CD4-positive, alpha-beta T cell treated with Interleukin-17A for 1 hour (primary cell): ENCODE measurements around the gene PLXND1.

Experiments used
- DNase-seq: peaks from one replicate; pipeline ENCODE4 v3.0.0-alpha.2; 2020

Gene PLXND1

DNA sequence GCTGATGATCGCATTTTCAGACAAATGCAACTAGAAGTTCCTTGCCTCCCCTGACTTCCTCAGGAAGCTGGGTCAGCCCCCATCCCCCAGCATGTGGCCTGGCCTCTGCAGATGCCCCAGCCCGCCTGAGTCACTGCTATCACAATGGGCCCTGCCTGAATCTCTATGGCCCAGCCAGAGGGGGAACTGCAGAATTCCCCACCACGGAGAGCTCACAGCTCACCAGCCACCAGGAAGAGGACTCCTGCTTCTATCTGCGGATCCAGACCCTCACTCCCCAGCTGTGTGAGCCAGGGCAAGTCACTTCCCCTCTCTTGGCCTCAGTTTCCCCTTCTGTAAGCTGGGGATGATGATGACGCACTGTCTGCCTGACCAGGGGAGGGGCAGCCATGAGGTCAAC is 6.9 kb downstream of the PLXND1 start:
- no peak for DNase-seq

DNA sequence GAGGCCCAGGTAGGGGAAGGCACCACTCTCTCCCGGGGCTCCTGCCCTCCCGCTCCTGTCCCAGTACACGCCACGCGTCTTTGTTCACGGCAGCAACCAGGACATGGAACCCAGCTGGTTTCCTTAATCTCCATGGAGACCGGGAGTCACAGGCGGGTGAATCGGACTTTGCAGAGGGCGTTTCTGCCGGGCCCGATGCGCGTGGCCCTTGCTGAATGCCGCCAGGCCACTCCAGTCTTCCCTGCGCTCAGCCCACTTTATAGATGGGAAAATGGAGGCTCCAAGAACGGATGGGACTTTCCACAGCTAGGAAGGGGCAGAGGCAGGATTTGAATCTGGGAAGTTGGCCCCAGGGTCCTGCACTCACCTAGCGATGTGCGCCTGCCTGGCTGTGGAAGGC is 7.4 kb downstream of the PLXND1 start:
- no peak for DNase-seq

- DNase-seq = no peak
Observed at GRCh38 chr3:129598484-129598883, 8.0 kb downstream of the PLXND1 start.

- DNase-seq = no peak
Observed at GRCh38 chr3:129598000-129598381, 8.5 kb downstream of the PLXND1 start.

DNA sequence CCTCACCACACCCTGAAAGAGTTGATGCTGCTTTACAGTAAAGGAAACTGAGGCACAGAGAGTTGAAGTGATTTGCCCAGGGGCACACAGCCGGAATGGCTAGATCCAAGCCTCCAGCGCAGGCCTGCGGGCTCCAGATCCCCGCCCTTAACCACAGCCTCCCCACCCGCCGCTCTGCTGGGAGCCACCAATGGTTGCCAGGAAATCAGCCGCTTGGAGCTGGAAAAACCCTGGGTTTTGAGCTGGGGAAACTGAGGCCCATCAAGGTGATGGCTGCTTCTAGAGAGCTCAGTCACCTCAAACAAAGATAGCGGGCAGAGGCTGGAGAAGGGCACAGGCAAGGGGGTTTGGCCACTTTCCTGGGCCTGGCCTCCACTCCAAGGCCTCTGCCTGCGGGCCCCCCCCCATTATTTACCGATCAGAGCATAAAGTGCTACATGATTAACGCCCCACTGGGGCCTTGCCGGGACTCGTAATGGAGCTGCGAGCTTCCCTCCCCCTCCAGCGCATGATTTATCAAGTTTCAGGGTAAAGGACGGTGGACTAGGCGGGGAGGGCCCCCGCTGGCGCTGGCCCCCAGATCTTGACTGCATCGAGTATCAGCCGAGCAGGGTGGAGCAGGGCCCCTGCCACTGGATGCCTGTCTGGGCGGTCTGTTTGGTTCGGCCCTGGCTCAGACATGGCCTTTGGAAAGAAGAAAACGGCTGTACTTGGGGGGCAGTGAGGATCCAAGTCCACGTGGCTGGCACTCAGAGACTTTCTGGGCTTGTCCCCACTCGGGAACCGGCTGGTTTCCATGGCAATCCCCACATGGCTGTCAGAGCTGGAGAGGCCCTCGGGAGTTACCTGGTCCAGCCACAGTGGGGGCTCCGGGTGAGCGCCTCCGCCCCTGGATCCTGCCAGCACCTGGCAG is 9.1 kb downstream of the PLXND1 start:
- DNase-seq = no peak

DNA sequence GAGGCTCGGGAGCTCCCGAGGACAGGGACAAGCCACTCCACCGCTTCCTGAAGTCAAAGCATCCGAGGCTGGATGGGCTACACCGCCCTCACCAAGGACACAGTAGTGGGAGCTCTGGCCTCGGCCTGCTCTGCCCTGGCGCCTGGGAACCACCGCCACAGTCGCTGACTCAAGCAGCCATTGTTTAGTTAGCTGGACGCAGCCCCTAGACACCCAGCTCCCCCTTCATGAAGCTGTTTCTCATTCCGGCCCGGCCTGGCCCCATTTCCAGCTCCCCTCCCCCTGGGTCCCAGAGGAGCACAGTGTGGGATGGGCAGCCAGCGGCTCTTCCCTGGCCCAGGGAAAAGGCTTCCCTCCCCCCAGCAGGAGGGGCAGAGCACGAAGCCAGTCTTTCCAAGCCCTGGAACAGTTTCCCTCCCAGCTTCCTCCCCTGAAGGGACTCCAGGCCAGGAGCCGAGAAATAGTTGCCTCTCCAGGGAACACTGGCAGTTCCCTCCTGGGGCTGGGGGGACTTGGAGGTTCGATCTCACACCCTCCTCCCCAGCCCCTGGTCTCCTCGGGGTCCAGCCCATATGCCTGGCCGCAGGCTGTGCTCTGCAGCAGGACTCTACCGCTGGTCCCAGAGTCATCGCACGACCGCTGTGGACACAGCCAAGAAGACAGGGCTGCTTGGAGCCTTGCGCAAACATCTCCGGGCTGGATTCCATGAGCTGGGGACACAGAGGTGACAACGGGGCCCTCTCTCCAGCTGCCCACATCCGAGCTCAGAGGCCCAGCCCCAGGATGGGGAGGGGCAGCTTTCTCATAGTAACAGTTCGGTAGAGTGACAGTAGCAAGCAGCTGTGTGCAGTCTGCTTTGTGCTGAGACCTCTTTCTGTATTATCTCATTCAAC is 10.0 kb downstream of the PLXND1 start:
- DNase-seq = no peak

- no peak for DNase-seq
Observed at GRCh38 chr3:129595544-129596193, 10.8 kb downstream of the PLXND1 start.

DNA sequence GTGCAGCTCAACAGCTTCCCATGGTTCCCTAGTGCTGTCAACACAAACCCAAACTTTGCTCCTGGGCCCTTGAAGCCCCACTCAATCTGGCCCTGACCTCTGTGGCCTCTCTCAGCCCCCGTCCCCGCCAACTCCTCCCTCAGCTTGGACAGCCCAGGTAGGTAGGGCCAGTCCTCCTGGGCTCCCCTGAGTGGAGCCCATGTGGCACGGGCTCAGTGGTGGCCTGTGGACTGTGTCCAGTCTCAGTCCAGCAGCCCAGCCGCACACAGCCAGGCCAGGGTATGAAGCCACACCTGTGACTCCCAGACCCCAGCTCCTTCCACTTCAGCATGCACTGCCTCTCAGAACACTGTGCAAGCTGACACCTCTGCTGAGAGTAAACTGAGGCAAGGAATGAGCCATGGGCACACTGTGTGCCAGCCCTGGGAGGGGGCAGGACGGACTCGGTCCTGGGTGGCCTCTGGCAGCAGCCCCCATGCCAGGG is 11.5 kb downstream of the PLXND1 start:
- DNase-seq = no peak

GRCh38 chr3:129594409-129594808 is 12.1 kb downstream of the PLXND1 start:
- DNase-seq = no peak

- DNase-seq = peak; percentile 65
Observed at GRCh38 chr3:129593595-129594339, 12.7 kb downstream of the PLXND1 start.

GRCh38 chr3:129593230-129593594 is 13.3 kb downstream of the PLXND1 start:
- no peak for DNase-seq

DNA sequence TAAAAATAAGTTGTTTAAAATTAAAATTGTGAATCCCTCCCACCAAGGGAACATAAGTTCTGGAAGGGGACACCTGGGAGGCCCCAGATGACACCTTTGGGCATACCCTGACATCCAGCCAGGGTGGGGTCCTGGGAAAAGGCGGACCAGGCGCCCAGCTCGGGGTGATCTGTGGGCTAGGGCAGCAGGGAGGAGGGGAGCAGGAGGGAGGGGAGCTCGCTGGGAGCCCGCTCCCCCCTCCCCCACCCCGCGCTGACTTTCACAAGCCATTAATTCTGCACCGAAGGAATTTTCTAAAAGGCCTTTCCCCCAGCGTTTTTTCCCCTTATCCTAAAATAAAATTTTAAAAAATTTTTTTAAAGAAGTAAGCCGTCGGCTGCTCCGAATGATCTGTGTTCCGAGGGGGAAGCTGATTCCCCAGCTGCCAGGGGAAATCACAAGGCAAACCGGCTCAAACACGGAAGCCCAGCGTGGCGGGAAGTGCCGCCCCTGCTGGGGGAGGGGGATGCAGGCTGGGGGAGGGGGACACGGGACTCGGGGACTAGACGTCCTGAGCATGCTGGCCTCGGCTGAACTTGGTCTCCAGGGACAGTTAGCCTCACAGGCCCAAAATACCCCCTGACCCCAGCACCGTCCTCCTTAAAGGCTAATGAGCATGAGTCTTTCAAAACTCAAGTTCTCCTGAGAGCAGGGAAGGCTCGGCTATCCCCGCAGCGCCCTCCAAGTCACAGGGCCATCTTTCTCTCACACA is 13.9 kb downstream of the PLXND1 start:
- no peak for DNase-seq

DNA sequence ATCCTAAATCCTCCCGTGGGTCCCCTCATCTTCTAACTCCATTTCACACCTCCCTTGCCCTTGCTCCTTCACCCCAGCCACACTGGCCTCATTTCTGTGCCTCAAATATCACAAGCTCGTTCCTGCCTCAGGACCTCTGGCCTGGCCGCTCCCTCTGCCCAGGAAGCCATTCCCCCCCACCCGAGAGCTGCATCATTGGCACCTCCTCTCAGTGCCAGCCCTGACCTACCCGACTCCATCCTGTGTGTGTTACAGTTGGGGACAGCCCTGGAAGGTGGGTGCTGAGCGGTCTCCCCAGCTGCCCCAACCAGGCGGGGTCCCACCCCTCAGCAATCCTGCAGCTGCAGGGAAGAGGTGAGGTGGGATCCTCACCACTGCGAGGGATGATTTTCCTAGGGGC is 14.5 kb downstream of the PLXND1 start:
- DNase-seq = no peak

- no peak for DNase-seq
Observed at GRCh38 chr3:129590215-129590614, 16.3 kb downstream of the PLXND1 start.

GRCh38 chr3:129587566-129588210 is 18.8 kb downstream of the PLXND1 start:
- DNase-seq = no peak

DNA sequence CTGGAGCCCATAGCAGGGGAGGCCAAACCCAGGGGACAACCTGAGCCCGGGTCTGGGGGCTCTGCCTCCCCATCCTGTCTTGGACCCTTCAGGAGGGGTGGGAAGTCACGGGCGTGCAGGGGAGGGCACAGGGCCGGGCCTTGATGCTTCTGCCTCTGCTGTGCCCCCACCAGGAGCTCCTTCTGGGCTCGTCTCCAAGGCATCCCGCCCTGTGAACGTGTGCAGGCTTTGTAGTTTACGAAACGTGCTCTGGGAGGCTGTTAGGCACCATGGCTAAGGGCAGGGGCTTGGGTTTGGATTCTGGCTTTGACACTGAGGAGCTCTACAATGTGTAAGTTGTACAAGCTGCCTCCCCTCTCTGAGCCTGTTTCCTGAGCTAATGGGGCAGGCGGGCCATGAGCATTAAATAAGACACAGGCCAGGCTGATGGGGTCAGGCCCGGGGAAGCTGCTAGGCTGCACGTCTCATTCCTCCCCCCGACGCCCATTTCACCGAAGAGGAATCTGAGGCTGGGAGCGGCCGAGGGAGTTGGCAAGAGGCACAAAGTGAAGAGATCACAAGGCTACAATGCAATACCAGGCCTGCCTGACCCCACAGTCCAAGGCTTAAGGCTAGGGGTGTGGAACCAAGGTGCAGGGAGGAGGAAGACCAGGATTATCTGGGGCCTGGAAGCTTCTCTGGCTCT is 19.6 kb downstream of the PLXND1 start:
- no peak for DNase-seq

GRCh38 chr3:129585949-129586657 is 20.4 kb downstream of the PLXND1 start:
- DNase-seq = no peak

- no peak for DNase-seq
Observed at GRCh38 chr3:129584631-129585030, 21.8 kb downstream of the PLXND1 start.

- DNase-seq = no peak
Observed at GRCh38 chr3:129583289-129583688, 23.2 kb downstream of the PLXND1 start.

DNA sequence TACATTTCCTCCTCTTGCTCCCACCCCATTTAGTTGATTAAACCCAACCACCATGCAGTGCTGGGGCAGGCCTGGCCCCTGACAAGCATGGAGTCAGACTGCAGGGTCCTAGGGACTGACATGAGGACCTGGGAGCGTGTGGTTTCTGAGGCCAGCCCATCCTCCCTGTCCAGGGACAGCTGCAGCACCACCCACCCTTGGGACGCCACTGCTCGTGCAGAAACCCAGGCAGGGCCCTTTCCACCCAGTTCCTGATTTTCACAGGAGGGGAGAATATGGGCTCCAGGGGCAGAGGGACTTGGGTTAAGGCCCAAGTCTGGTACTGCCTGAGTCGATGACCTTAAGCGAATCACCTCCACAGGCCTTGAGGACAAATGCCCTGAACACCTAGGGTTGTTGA is 23.7 kb downstream of the PLXND1 start:
- no peak for DNase-seq
